Measurements from ENCODE around the gene PTP4A1. TPM values are rescaled to one million over a fixed set of nuclear protein-coding genes. Genes with fewer than 3 reads are reported as not detected.

The PTP4A1 gene
- total and polyA plus RNA-seq, 7 donors = 21.4 to 173 (median 44.5) TPM

- Histone ChIP-seq H3K4me3 (no peak overlapping the region), H3K36me3 (peaks cover 15 to 58% (median 32%) of the 10 kb centered on the region in 4 donors)
- 93 to 96% methylated on average over 5 of the region's 5 CpGs for WGBS, 2 donors
These were observed 4.9 kb downstream of the PTP4A1 start for GRCh38 chr6:63576985-63577712.

GRCh38 chr6:63578757-63579156 is 6.5 kb downstream of the PTP4A1 start:
- Histone ChIP-seq H3K36me3 (peaks cover 15 to 71% (median 32%) of the 10 kb centered on the region in 4 donors), H3K4me3 (no peak overlapping the region), H3K4me1 (peaks cover 0 to 31% (median 16%) of the 10 kb centered on the region in 4 donors), H3K9me3 (no peaks in the 10 kb centered on the region), H3K27me3 (no peaks in the 10 kb centered on the region), H3K27ac (no peak overlapping the region)
- WGBS, 2 donors = 97 to 100% methylated on average over 2 of the region's 2 CpGs
- TF ChIP-seq EP300 (IDR thresholded peaks at IDR 0.05) = no peak
- no peak for TF ChIP-seq POLR2AphosphoS5 (IDR thresholded peaks at IDR 0.05)
- no peak for TF ChIP-seq POLR2A (IDR thresholded peaks at IDR 0.05)
- TF ChIP-seq CTCF (IDR thresholded peaks at IDR 0.05) = no peak
- DNase-seq = no peak
- intact Hi-C loops (cut with DNase I) = no loop called here

More at GRCh38 chr6:63576985-63577712, 4.9 kb downstream of the PTP4A1 start:
- intact Hi-C loops (cut with DNase I) = no loop called here
- TF ChIP-seq CTCF (IDR thresholded peaks at IDR 0.05) (no peak), POLR2AphosphoS5 (IDR thresholded peaks at IDR 0.05) (no peak), EP300 (IDR thresholded peaks at IDR 0.05) (no peak), POLR2A (IDR thresholded peaks at IDR 0.05) (no peak)
- Histone ChIP-seq H3K27me3 (no peaks in the 10 kb centered on the region), H3K9me3 (no peaks in the 10 kb centered on the region), H3K27ac (no peak overlapping the region), H3K4me1 (peaks cover 0 to 31% (median 17%) of the 10 kb centered on the region in 4 donors)
- no peak for DNase-seq

- peaks cover 15 to 72% (median 32%) of the 10 kb centered on the region in 4 donors for H3K36me3 ChIP-seq
- H3K27ac ChIP-seq = no peak overlapping the region
- H3K27me3 ChIP-seq = no peaks in the 10 kb centered on the region
- H3K4me3 ChIP-seq = no peak overlapping the region
- H3K9me3 ChIP-seq = no peaks in the 10 kb centered on the region
- DNase-seq = no peak
- WGBS, 2 donors = 98 to 99% methylated on average over 6 of the region's 6 CpGs
- TF ChIP-seq POLR2AphosphoS5 (IDR thresholded peaks at IDR 0.05) (no peak), POLR2A (IDR thresholded peaks at IDR 0.05) (no peak), CTCF (IDR thresholded peaks at IDR 0.05) (no peak), EP300 (IDR thresholded peaks at IDR 0.05) (no peak)
- peaks cover 0 to 19% (median 7%) of the 10 kb centered on the region in 4 donors for H3K4me1 ChIP-seq
- intact Hi-C loops (cut with DNase I) = loop anchor here (5.0 kb wide), 1 partner anchor 182 kb away; no protein-coding TSS in a partner anchor
These were observed 7.8 kb downstream of the PTP4A1 start for GRCh38 chr6:63579937-63580703.

GRCh38 chr6:63580704-63580961 is 8.4 kb downstream of the PTP4A1 start:
- DNase-seq = no peak
- Histone ChIP-seq H3K4me3 (no peak overlapping the region), H3K9me3 (no peaks in the 10 kb centered on the region), H3K27ac (no peak overlapping the region), H3K36me3 (peaks cover 15 to 72% (median 32%) of the 10 kb centered on the region in 4 donors), H3K4me1 (peaks cover 0 to 14% (median 4%) of the 10 kb centered on the region in 4 donors), H3K27me3 (no peaks in the 10 kb centered on the region)
- TF ChIP-seq EP300 (IDR thresholded peaks at IDR 0.05) (no peak), POLR2AphosphoS5 (IDR thresholded peaks at IDR 0.05) (no peak), POLR2A (IDR thresholded peaks at IDR 0.05) (no peak), CTCF (IDR thresholded peaks at IDR 0.05) (no peak)
- 78 to 85% methylated on average over 3 of the region's 3 CpGs for WGBS, 2 donors
- intact Hi-C loops (cut with DNase I) = loop anchor here (5.0 kb wide), 1 partner anchor 182 kb away; no protein-coding TSS in a partner anchor
